Stimulated activated CD4-positive, alpha-beta T cell treated with anti-CD3 and anti-CD28 coated beads, Interleukin-4, amount 100 ng/mL, for 4 hours (primary cell): ENCODE results near the gene GSTP1.
"Not testable (repeated sequence)": the region's sequence is repeated elsewhere in the genome, so short reads cannot be mapped to it uniquely, and the experiment has no call there.

Experiments
- DNase-seq, 2 experiments: peaks; one replicate each; pipeline ENCODE4 v3.0.0-alpha.2; 2020

GSTP1 gene

GRCh38 chr11:67564230-67564629 lies 19.4 kb upstream of the GSTP1 start:
- no peak for DNase-seq

- no peak for DNase-seq
These were observed 12.2 kb upstream of the GSTP1 start for GRCh38 chr11:67571443-67571842.

- no peak for DNase-seq
These were observed 11.3 kb upstream of the GSTP1 start for GRCh38 chr11:67572305-67572704.

- DNase-seq: peak; percentile 25 to 33
These were observed 10.7 kb upstream of the GSTP1 start for GRCh38 chr11:67572747-67573419.

GRCh38 chr11:67574938-67575337 lies 8.7 kb upstream of the GSTP1 start:
- DNase-seq: no peak

- DNase-seq: no peak
These were observed 6.7 kb upstream of the GSTP1 start for GRCh38 chr11:67576735-67577475.

- no peak for DNase-seq
These were observed 5.7 kb upstream of the GSTP1 start for GRCh38 chr11:67577951-67578350.

- no peak for DNase-seq
These were observed 2.1 kb upstream of the GSTP1 start for GRCh38 chr11:67581469-67581868.

GRCh38 chr11:67582011-67582410 lies 1.6 kb upstream of the GSTP1 start:
- DNase-seq: no peak

GRCh38 chr11:67584205-67584880 lies 731 bp downstream of the GSTP1 start:
- peak in 1 of 2 experiments; percentile 30 for DNase-seq

GRCh38 chr11:67584881-67585873 lies 1.6 kb downstream of the GSTP1 start:
- no peak for DNase-seq

- no peak for DNase-seq
These were observed 2.3 kb downstream of the GSTP1 start for GRCh38 chr11:67585911-67586310.

GRCh38 chr11:67586568-67587250 lies 3.1 kb downstream of the GSTP1 start:
- no peak for DNase-seq

GRCh38 chr11:67588136-67588503 lies 4.5 kb downstream of the GSTP1 start:
- DNase-seq: no peak

- not testable (repeated sequence) for DNase-seq
These were observed 5.3 kb downstream of the GSTP1 start for GRCh38 chr11:67588899-67589415.

- no peak for DNase-seq
These were observed 9.4 kb downstream of the GSTP1 start for GRCh38 chr11:67592880-67593564.

GRCh38 chr11:67593565-67593905 lies 9.9 kb downstream of the GSTP1 start:
- no peak for DNase-seq

- DNase-seq: no peak
These were observed 10.9 kb downstream of the GSTP1 start for GRCh38 chr11:67594480-67594879.

- DNase-seq: no peak
These were observed 13.2 kb downstream of the GSTP1 start for GRCh38 chr11:67596753-67597300.

- DNase-seq: not testable (repeated sequence)
These were observed 13.8 kb downstream of the GSTP1 start for GRCh38 chr11:67597458-67597857.

- not testable (repeated sequence) for DNase-seq
These were observed 14.4 kb downstream of the GSTP1 start for GRCh38 chr11:67597963-67598362.
